ENCODE measurements around the gene JMY.

DNA sequence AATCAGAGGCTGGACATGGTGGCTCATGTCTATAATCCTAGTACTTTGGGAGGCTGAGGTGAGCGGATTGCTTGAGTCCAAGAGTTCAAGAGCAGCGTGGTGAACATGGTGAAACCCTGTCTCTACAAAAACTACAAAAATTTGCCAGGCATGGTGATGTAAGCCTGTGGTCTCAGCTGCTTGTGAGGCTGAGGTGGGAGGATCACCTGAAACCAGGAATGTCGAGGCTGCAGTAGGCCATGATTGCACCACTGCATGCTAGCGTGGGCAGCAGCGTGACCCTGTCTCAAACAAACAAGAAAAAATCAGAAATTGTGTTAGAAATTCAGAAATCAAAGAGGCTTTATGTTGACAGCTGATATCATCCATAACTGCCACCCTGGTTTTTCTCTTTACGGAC lies 21.4 kb downstream of the JMY start:
- TF ChIP-seq CTCF (IDR thresholded peaks at IDR 0.05) (no peak), POLR2A (IDR thresholded peaks at IDR 0.05) (no peak), POLR2AphosphoS5 (IDR thresholded peaks at IDR 0.05; ENCODE audit: insufficient read depth in 1 of 2, low read depth in 1 of 2) (no peak)
